GM23248 (cell line): ENCODE data around the gene PTPN21. TPM values are rescaled to one million over a fixed set of nuclear protein-coding genes. Genes with fewer than 3 reads are reported as not detected.

Experiments
- DNase-seq: peaks from one replicate; pipeline ENCODE4 v3.0.0-alpha.2; 2015
- H2AFZ ChIP-seq: fragments of 200-600 bp; sonication (generic); 2 replicates; pipeline ENCODE4 v1.6.1; 2016; ENCODE audit warnings: antibody characterized with exemption
- H3F3A ChIP-seq: fragments of 200-600 bp; sonication (generic); 2 replicates; pipeline ENCODE4 v1.6.1; 2016; ENCODE audit warnings: mild to moderate bottlenecking, antibody characterized with exemption, mixed run types; ENCODE audit not compliant: insufficient read depth
- H3K27ac ChIP-seq: fragments of 200-600 bp; sonication (generic); 2 replicates; pipeline ENCODE4 v1.5.1; 2016; ENCODE audit warnings: mild to moderate bottlenecking
- H3K27me3 ChIP-seq: fragments of 200-600 bp; sonication (generic); replicated peaks from 2 replicates; pipeline ENCODE4 v1.6.1; 2016; ENCODE audit warnings: mild to moderate bottlenecking; ENCODE audit not compliant: insufficient read depth
- H3K36me3 ChIP-seq: fragments of 200-600 bp; sonication (generic); 2 replicates; pipeline ENCODE4 v1.6.1; 2016; ENCODE audit warnings: low read depth, mild to moderate bottlenecking
- H3K4me1 ChIP-seq: fragments of 200-600 bp; sonication (generic); 2 replicates; pipeline ENCODE4 v1.6.1; 2016; ENCODE audit warnings: mild to moderate bottlenecking; ENCODE audit not compliant: insufficient read depth
- H3K4me2 ChIP-seq: fragments of 200-600 bp; sonication (generic); one replicate; pipeline ENCODE4 v1.6.1; 2016; ENCODE audit warnings: mild to moderate bottlenecking; ENCODE audit not compliant: unreplicated experiment
- H3K4me3 ChIP-seq: fragments of 200-600 bp; sonication (generic); 2 replicates; pipeline ENCODE4 v1.5.1; 2016; ENCODE audit warnings: mild to moderate bottlenecking
- H3K79me2 ChIP-seq: fragments of 200-600 bp; sonication (generic); 2 replicates; pipeline ENCODE4 v1.6.1; 2016; ENCODE audit warnings: mild to moderate bottlenecking; ENCODE audit not compliant: insufficient read depth
- H3K9ac ChIP-seq: fragments of 200-600 bp; sonication (generic); 2 replicates; pipeline ENCODE4 v1.6.1; 2016; ENCODE audit warnings: mild to moderate bottlenecking
- H3K9me2 ChIP-seq: fragments of 200-600 bp; sonication (generic); 2 replicates; pipeline ENCODE4 v1.6.1; 2016; ENCODE audit warnings: mixed run types, mild to moderate bottlenecking, moderate library complexity; ENCODE audit not compliant: insufficient read depth
- H3K9me3 ChIP-seq: fragments of 200-600 bp; sonication (generic); one replicate; pipeline ENCODE4 v1.6.1; 2017; ENCODE audit warnings: low read depth
- H4K20me1 ChIP-seq: fragments of 200-600 bp; sonication (generic); 2 replicates; pipeline ENCODE4 v1.6.0; 2016; ENCODE audit not compliant: insufficient read depth
- EZH2 ChIP-seq: fragments of 200-600 bp; sonication (generic); IDR thresholded peaks from 2 replicates; pipeline ENCODE4 v1.6.1; 2018; ENCODE audit warnings: antibody characterized with exemption, mild to moderate bottlenecking; ENCODE audit not compliant: insufficient read depth, poor library complexity, severe bottlenecking
- EZH2phosphoT487 ChIP-seq: fragments of 200-600 bp; sonication (generic); IDR thresholded peaks from 2 replicates; pipeline ENCODE4 v1.6.1; 2018; ENCODE audit warnings: antibody characterized with exemption, moderate library complexity, mild to moderate bottlenecking, low read depth; ENCODE audit not compliant: insufficient read depth
- WGBS, 2 experiments: methylation state at CpG; one replicate each; pipeline ENCODE4 v1.1.6; 2015 to 2017; ENCODE audit warnings: low lambda C conversion rate in 2 of 2, low coverage in 1 of 2; ENCODE audit errors: missing lambda C conversion rate in 2 of 2; 5-methylcytosine and 5-hydroxymethylcytosine counted together
- in situ Hi-C: fragments of 300-500 bp; cut with MboI; formaldehyde crosslinking; loops from 2 replicates; pipeline ENCODE4 v1.15.0; 2020
- polyA plus RNA-seq: library from polyadenylated mRNA; unstranded; fragments of >200 nt; fragmentation: Nextera tagmentation; extraction: Ambion mirVana; gene quantifications from 2 replicates; pipeline ENCODE4 v1.2.1, GENCODE V29; 2016
- total RNA-seq: library from RNA; depleted of rRNA; stranded (reverse); fragments of >200 nt; shearing (Covaris generic); gene quantifications from 2 replicates; pipeline ENCODE4 v1.2.3, GENCODE V29; 2014

PTPN21 gene
- total and polyA plus RNA-seq, 2 experiments from 2014 or later: 5.7 to 13.3 TPM

GRCh38 chr14:88598097-88598675, 43.4 kb upstream of the PTPN21 start:
- Histone ChIP-seq H2AFZ (no peak overlapping the region), H3K9me3 (no peaks in the 10 kb centered on the region), H3K4me1 (no peaks in the 10 kb centered on the region), H3K79me2 (peaks cover 13% of the 10 kb centered on the region; the same call in 1 of the 2 replicates), H4K20me1 (no peaks in the 10 kb centered on the region), H3K27me3 (no peaks in the 10 kb centered on the region), H3K4me3 (no peak overlapping the region), H3K9ac (no peak overlapping the region), H3K36me3 (peaks cover 50% of the 10 kb centered on the region), H3F3A (no peaks in the 10 kb centered on the region), H3K4me2 (no peak overlapping the region), H3K27ac (no peak overlapping the region), H3K9me2 (no peaks in the 10 kb centered on the region)
- no peak for DNase-seq
- WGBS, 2 experiments: 60 to 66% methylated on average over 2 of the region's 2 CpGs
- TF ChIP-seq EZH2 (no peak), EZH2phosphoT487 (no peak)
- in situ Hi-C loops: no loop called here

- no peak overlapping the region for H3K4me2 ChIP-seq
- WGBS, 2 experiments: 96 to 98% methylated on average over 4 of the region's 4 CpGs
- H3K27me3 ChIP-seq: no peaks in the 10 kb centered on the region
- TF ChIP-seq EZH2 (no peak), EZH2phosphoT487 (no peak)
- no peak overlapping the region for H3K4me3 ChIP-seq
- no peaks in the 10 kb centered on the region for H3K9me3 ChIP-seq
- no peaks in the 10 kb centered on the region for H4K20me1 ChIP-seq
- H3K79me2 ChIP-seq: peaks cover 13% of the 10 kb centered on the region; the same call in 1 of the 2 replicates
- no peaks in the 10 kb centered on the region for H3K9me2 ChIP-seq
- no peak overlapping the region for H3K9ac ChIP-seq
- H2AFZ ChIP-seq: no peak overlapping the region
- in situ Hi-C loops: no loop called here
- H3K36me3 ChIP-seq: peaks cover 47% of the 10 kb centered on the region
- H3K4me1 ChIP-seq: no peaks in the 10 kb centered on the region
- no peaks in the 10 kb centered on the region for H3F3A ChIP-seq
- no peak overlapping the region for H3K27ac ChIP-seq
- no peak for DNase-seq
These were observed 42.8 kb upstream of the PTPN21 start for GRCh38 chr14:88597601-88598000.

- in situ Hi-C loops: no loop called here
- no peaks in the 10 kb centered on the region for H3K27me3 ChIP-seq
- no peaks in the 10 kb centered on the region for H3K9me2 ChIP-seq
- no peak overlapping the region for H3K4me3 ChIP-seq
- no peak overlapping the region for H3K27ac ChIP-seq
- 98% methylated on average over 4 of the region's 4 CpGs for WGBS, 2 experiments
- no peaks in the 10 kb centered on the region for H3F3A ChIP-seq
- H3K9me3 ChIP-seq: no peaks in the 10 kb centered on the region
- no peak overlapping the region for H3K9ac ChIP-seq
- TF ChIP-seq EZH2: no peak
- TF ChIP-seq EZH2phosphoT487: no peak
- peaks cover 13% of the 10 kb centered on the region; the same call in 1 of the 2 replicates for H3K79me2 ChIP-seq
- no peaks in the 10 kb centered on the region for H3K4me1 ChIP-seq
- no peak overlapping the region for H2AFZ ChIP-seq
- H3K4me2 ChIP-seq: no peak overlapping the region
- H4K20me1 ChIP-seq: no peaks in the 10 kb centered on the region
- no peak for DNase-seq
- H3K36me3 ChIP-seq: peaks cover 44% of the 10 kb centered on the region
These were observed 42.2 kb upstream of the PTPN21 start for GRCh38 chr14:88597038-88597437.

GRCh38 chr14:88592031-88592430, 37.2 kb upstream of the PTPN21 start:
- no peak overlapping the region for H3K27ac ChIP-seq
- H3F3A ChIP-seq: no peaks in the 10 kb centered on the region
- no peaks in the 10 kb centered on the region for H3K9me3 ChIP-seq
- no peaks in the 10 kb centered on the region for H4K20me1 ChIP-seq
- in situ Hi-C loops: no loop called here
- WGBS, 2 experiments: 0 to 7% methylated on average over 1 of the region's 1 CpG
- TF ChIP-seq EZH2 (no peak), EZH2phosphoT487 (no peak)
- H3K9ac ChIP-seq: no peak overlapping the region
- H3K4me2 ChIP-seq: no peak overlapping the region
- H3K79me2 ChIP-seq: 0 out of 2 replicates have a peak, but pooled peaks cover 13% of the 10 kb centered on the region
- H3K9me2 ChIP-seq: no peaks in the 10 kb centered on the region
- no peak for DNase-seq
- H3K4me3 ChIP-seq: no peak overlapping the region
- H3K36me3 ChIP-seq: peaks cover 25% of the 10 kb centered on the region
- H3K4me1 ChIP-seq: no peaks in the 10 kb centered on the region
- H2AFZ ChIP-seq: no peak overlapping the region
- no peaks in the 10 kb centered on the region for H3K27me3 ChIP-seq

- Histone ChIP-seq H2AFZ (no peak overlapping the region), H3K79me2 (no peaks in the 10 kb centered on the region), H4K20me1 (no peaks in the 10 kb centered on the region), H3K27me3 (no peaks in the 10 kb centered on the region), H3K4me3 (no peak overlapping the region), H3K9me2 (no peaks in the 10 kb centered on the region), H3K9me3 (no peaks in the 10 kb centered on the region), H3K4me1 (no peaks in the 10 kb centered on the region), H3K36me3 (peaks cover 28% of the 10 kb centered on the region), H3K9ac (no peak overlapping the region), H3K4me2 (no peak overlapping the region), H3K27ac (no peak overlapping the region), H3F3A (no peaks in the 10 kb centered on the region)
- in situ Hi-C loops: no loop called here
- 86% methylated on average over 4 of the region's 4 CpGs for WGBS, 2 experiments
- no peak for DNase-seq
- TF ChIP-seq EZH2phosphoT487: no peak
- TF ChIP-seq EZH2: no peak
These were observed 35.4 kb upstream of the PTPN21 start for GRCh38 chr14:88590173-88590572.
